Activated CD4-positive, alpha-beta memory T cell treated with anti-CD3 and anti-CD28 coated beads for 36 hours (primary cell): Measurements from ENCODE around the gene COX20. TPM values are rescaled to one million over a fixed set of nuclear protein-coding genes. Genes with fewer than 3 reads are reported as not detected.

Experiments
- CTCF ChIA-PET: fragments of 350-600 bp; sonication (Branson Sonifier 250); formaldehyde crosslinking; loops from one replicate; lab custom pipeline; 2021; ENCODE audit warnings: antibody characterized with exemption, inconsistent platforms; lab: Charles Lee
- POLR2A ChIA-PET: fragments of 350-600 bp; sonication (Branson Sonifier 250); formaldehyde crosslinking; loops from one replicate; lab custom pipeline; 2021; ENCODE audit warnings: antibody characterized with exemption; lab: Charles Lee
- DNase-seq: peaks from one replicate; pipeline ENCODE4 v3.0.0-alpha.2; 2020
- H3K27ac Mint-ChIP-seq: one replicate; pipeline ENCODE4 v1.8.0; 2021; ENCODE audit warnings: mixed read lengths
- H3K27me3 Mint-ChIP-seq: one replicate; pipeline ENCODE4 v1.8.0; 2021; ENCODE audit warnings: mixed read lengths
- H3K36me3 Mint-ChIP-seq: one replicate; pipeline ENCODE4 v1.8.0; 2021; ENCODE audit warnings: mixed read lengths
- H3K4me1 Mint-ChIP-seq: one replicate; pipeline ENCODE4 v1.8.0; 2021; ENCODE audit warnings: low read depth, mixed read lengths
- H3K4me3 Mint-ChIP-seq: one replicate; pipeline ENCODE4 v1.8.0; 2021; ENCODE audit warnings: mild to moderate bottlenecking, mixed read lengths
- H3K9me3 Mint-ChIP-seq: one replicate; pipeline ENCODE4 v1.8.0; 2021; ENCODE audit warnings: mixed read lengths
- intact Hi-C: fragments of 100-400 bp; cut with micrococcal nuclease; formaldehyde crosslinking; loops from one replicate; pipeline ENCODE4 v1.15.1; 2023
- total RNA-seq, 2 experiments: library from RNA; stranded (reverse); gene quantifications; one replicate each; pipeline ENCODE4 v1.2.3, GENCODE V29; 2021

The COX20 gene
- total RNA-seq, 2 experiments from 2014 or later: 23.4 to 27.8 TPM

GRCh38 chr1:244801246-244801645 lies 34.2 kb upstream of the COX20 start:
- CTCF ChIA-PET: interaction anchor here (0.6 to 10.2 kb wide), 31 partner anchors 10 to 1205 kb away, joined by 3 to 172 read pairs (median 4); partner anchors contain the start of gene COX20

DNA sequence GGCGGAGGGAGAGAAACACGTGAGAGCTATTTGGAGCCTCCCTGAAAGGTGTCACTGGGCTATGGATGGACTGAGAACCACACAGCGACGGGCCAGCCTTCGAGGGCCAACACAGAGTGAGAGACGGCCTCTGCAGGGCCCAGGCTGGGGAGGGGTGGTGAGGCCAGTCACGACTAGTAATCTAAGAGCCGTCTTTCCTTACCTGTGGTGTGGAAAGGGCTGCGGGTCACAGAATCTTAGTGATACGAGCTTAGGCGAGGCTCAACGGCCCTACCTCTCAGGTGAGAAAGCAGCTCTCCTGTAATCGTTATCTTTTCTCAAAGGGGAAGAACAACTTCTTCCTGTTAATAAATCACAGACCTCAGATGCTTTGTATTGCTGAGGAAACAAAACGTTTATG lies 33.4 kb upstream of the COX20 start:
- no peak for DNase-seq
- intact Hi-C loops: no loop called here
- H3K36me3 Mint-ChIP-seq: no peaks in the 10 kb centered on the region
- no peak overlapping the region for H3K4me3 Mint-ChIP-seq
- ChIA-PET CTCF (interaction anchor here (0.7 to 10.2 kb wide), 21 partner anchors 9 to 249 kb away, joined by 3 to 172 read pairs (median 5); partner anchors contain the start of gene COX20), POLR2A (no interaction called here)
- peaks cover 2% of the 10 kb centered on the region for H3K4me1 Mint-ChIP-seq
- H3K27me3 Mint-ChIP-seq: peaks cover under 1% of the 10 kb centered on the region
- no peak overlapping the region for H3K27ac Mint-ChIP-seq
- no peaks in the 10 kb centered on the region for H3K9me3 Mint-ChIP-seq

More at GRCh38 chr1:244801246-244801645, 34.2 kb upstream of the COX20 start:
- Mint-ChIP-seq H3K4me3 (no peak overlapping the region), H3K27me3 (peaks cover 2% of the 10 kb centered on the region), H3K36me3 (no peaks in the 10 kb centered on the region), H3K27ac (no peak overlapping the region), H3K9me3 (no peaks in the 10 kb centered on the region), H3K4me1 (peaks cover 2% of the 10 kb centered on the region)
- peak; percentile 66 for DNase-seq
- POLR2A ChIA-PET: interaction anchor here (0.7 to 0.9 kb wide), 2 partner anchors 35 to 241 kb away, joined by 5 read pairs; partner anchors contain the start of gene COX20
- intact Hi-C loops: loop anchor here (1.0 kb wide), 3 partner anchors 34 to 241 kb away; partner anchors contain the start of genes COX20 and DESI2

- H3K9me3 Mint-ChIP-seq: no peaks in the 10 kb centered on the region
- H3K4me1 Mint-ChIP-seq: peaks cover 2% of the 10 kb centered on the region
- H3K36me3 Mint-ChIP-seq: no peaks in the 10 kb centered on the region
- CTCF ChIA-PET: interaction anchor here (1.3 to 10.2 kb wide), 7 partner anchors 10 to 239 kb away, joined by 4 to 172 read pairs (median 15); partner anchors contain the start of gene COX20
- intact Hi-C loops: no loop called here
- H3K4me3 Mint-ChIP-seq: no peak overlapping the region
- DNase-seq: no peak
- no peak overlapping the region for H3K27ac Mint-ChIP-seq
- no peaks in the 10 kb centered on the region for H3K27me3 Mint-ChIP-seq
- POLR2A ChIA-PET: no interaction called here
These were observed 32.8 kb upstream of the COX20 start for GRCh38 chr1:244802556-244803239.

DNA sequence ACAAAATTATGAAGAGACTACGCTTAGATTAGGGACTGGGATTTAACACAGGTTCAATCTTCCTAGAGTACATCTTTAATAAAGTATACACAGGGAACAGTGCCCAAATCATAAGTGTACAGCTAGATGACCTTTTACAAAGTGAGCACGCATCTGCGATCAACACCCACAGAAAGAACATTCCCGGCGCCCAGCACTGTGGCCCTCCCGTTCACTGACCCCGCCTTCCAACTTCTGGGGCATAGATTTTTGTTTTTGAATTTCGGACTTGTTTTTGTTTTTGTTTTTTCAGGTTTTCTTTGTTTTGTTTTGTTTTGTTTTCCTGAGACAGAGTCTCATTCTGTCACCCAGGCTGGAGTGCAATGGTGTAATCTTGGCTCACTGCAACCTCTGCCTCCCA lies 30.6 kb upstream of the COX20 start:
- no peaks in the 10 kb centered on the region for H3K9me3 Mint-ChIP-seq
- H3K4me3 Mint-ChIP-seq: no peak overlapping the region
- no peak for DNase-seq
- H3K27me3 Mint-ChIP-seq: no peaks in the 10 kb centered on the region
- intact Hi-C loops: no loop called here
- ChIA-PET POLR2A (no interaction called here), CTCF (interaction anchor here (5.0 kb wide), 1 partner anchor 237 kb away, joined by 84 read pairs; no protein-coding TSS in a partner anchor)
- no peak overlapping the region for H3K27ac Mint-ChIP-seq
- H3K4me1 Mint-ChIP-seq: peaks cover 2% of the 10 kb centered on the region
- no peaks in the 10 kb centered on the region for H3K36me3 Mint-ChIP-seq

DNA sequence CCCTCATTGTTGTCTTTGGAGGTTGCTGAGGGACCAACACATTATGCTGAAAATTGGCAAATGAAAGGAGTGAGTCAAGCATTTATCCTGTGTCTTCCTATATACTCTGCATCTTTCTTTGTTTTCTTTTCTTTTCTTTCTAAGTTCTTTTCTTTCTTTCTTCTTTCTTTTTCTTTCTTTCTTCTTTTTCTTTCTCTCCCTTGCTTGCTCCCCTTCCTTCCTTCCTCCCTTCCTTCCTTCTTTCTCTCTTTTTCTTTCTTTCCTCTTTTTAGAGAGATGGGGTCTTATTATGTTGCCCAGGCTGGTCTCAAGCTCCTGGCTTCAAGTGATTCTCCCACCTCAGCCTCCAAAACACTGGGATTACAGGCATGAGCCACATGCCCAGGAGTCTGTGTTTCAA lies 28.3 kb upstream of the COX20 start:
- H3K4me3 Mint-ChIP-seq: no peak overlapping the region
- H3K4me1 Mint-ChIP-seq: no peaks in the 10 kb centered on the region
- intact Hi-C loops: no loop called here
- ChIA-PET CTCF (interaction anchor here (0.6 kb wide), 1 partner anchor 134 kb away, joined by 3 read pairs; no protein-coding TSS in a partner anchor), POLR2A (no interaction called here)
- no peak overlapping the region for H3K27ac Mint-ChIP-seq
- H3K9me3 Mint-ChIP-seq: no peaks in the 10 kb centered on the region
- no peak for DNase-seq
- no peaks in the 10 kb centered on the region for H3K27me3 Mint-ChIP-seq
- H3K36me3 Mint-ChIP-seq: no peaks in the 10 kb centered on the region

DNA sequence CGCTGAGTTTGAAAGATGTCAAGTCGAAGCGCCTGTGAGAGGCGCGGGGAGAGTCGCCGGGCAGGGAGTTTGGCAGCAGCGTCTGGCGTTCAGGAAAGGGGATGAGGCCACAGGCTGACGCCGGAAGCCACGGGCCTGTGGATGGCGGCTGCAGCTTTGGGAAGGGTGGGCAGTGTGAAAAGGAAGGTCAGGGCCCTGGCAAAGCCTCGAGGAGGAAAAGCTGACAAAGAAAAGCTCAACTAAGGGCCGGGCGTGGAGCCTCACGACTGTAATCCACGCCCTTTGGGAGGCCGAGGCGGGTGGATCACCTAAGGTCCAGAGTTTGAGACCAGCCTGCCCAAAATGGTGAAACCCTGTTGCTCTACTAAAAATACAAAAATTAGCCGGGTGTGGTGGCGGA lies 25.2 kb upstream of the COX20 start:
- Mint-ChIP-seq H3K36me3 (no peaks in the 10 kb centered on the region), H3K9me3 (no peaks in the 10 kb centered on the region), H3K4me1 (peaks cover 9% of the 10 kb centered on the region), H3K4me3 (no peak overlapping the region), H3K27ac (no peak overlapping the region), H3K27me3 (peaks cover 11% of the 10 kb centered on the region)
- POLR2A ChIA-PET: no interaction called here
- CTCF ChIA-PET: interaction anchor here (0.6 to 1.9 kb wide), 2 partner anchors 9 to 236 kb away, joined by 4 to 5 read pairs; no protein-coding TSS in a partner anchor
- no peak for DNase-seq
- intact Hi-C loops: no loop called here

GRCh38 chr1:244813327-244813726 lies 22.1 kb upstream of the COX20 start:
- Mint-ChIP-seq H3K4me3 (no peak overlapping the region), H3K9me3 (no peaks in the 10 kb centered on the region), H3K4me1 (peaks cover 12% of the 10 kb centered on the region), H3K27me3 (peaks cover 17% of the 10 kb centered on the region), H3K27ac (no peak overlapping the region), H3K36me3 (no peaks in the 10 kb centered on the region)
- intact Hi-C loops: no loop called here
- DNase-seq: no peak
- POLR2A ChIA-PET: interaction anchor here (0.6 kb wide), 1 partner anchor 47 kb away, joined by 3 read pairs; no protein-coding TSS in a partner anchor
- CTCF ChIA-PET: interaction anchor here (1.6 to 1.8 kb wide), 2 partner anchors 12 to 229 kb away, joined by 4 to 8 read pairs; no protein-coding TSS in a partner anchor

- Mint-ChIP-seq H3K27ac (no peak overlapping the region), H3K4me3 (no peak overlapping the region), H3K9me3 (no peaks in the 10 kb centered on the region), H3K36me3 (no peaks in the 10 kb centered on the region), H3K4me1 (peaks cover 12% of the 10 kb centered on the region), H3K27me3 (peaks cover 17% of the 10 kb centered on the region)
- no peak for DNase-seq
- CTCF ChIA-PET: interaction anchor here (1.3 kb wide), 1 partner anchor 14 kb away, joined by 3 read pairs; no protein-coding TSS in a partner anchor
- intact Hi-C loops: no loop called here
- POLR2A ChIA-PET: interaction anchor here (1.3 kb wide), 1 partner anchor 19 kb away, joined by 3 read pairs; no protein-coding TSS in a partner anchor
These were observed 19.8 kb upstream of the COX20 start for GRCh38 chr1:244815600-244816099.

DNA sequence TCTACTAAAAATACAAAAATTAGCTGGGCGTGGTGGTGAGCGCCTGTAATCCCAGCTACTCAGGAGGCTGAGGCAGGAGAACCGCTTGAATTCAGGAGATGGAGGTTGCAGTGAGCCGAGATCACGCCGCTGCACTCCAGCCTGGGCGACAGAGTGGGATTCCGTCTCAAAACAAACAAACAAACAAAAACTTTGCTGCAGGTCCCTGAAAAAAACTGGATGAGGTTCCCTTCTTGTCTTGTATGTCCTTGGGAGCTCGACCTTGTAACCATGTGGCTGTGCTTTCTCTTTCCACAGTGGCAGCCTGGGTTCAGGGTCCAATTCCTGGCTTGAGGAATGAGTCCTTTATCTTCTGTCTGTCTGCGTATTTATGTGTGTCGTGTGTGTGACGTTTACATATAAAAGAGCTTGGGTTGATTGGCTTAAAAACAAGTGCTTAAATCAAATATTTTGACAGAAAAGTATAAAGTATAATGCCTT lies 18.0 kb upstream of the COX20 start:
- intact Hi-C loops: no loop called here
- Mint-ChIP-seq H3K36me3 (no peaks in the 10 kb centered on the region), H3K9me3 (no peaks in the 10 kb centered on the region), H3K4me1 (peaks cover 12% of the 10 kb centered on the region), H3K27me3 (peaks cover 17% of the 10 kb centered on the region), H3K4me3 (no peak overlapping the region), H3K27ac (no peak overlapping the region)
- CTCF ChIA-PET: no interaction called here
- POLR2A ChIA-PET: no interaction called here
- DNase-seq: no peak

GRCh38 chr1:244820131-244820530 lies 15.3 kb upstream of the COX20 start:
- H3K4me3 Mint-ChIP-seq: no peak overlapping the region
- intact Hi-C loops: no loop called here
- H3K27ac Mint-ChIP-seq: no peak overlapping the region
- no peak for DNase-seq
- no peaks in the 10 kb centered on the region for H3K36me3 Mint-ChIP-seq
- CTCF ChIA-PET: no interaction called here
- peaks cover 7% of the 10 kb centered on the region for H3K27me3 Mint-ChIP-seq
- peaks cover 3% of the 10 kb centered on the region for H3K4me1 Mint-ChIP-seq
- H3K9me3 Mint-ChIP-seq: no peaks in the 10 kb centered on the region
- POLR2A ChIA-PET: no interaction called here

GRCh38 chr1:244821134-244821533 lies 14.3 kb upstream of the COX20 start:
- intact Hi-C loops: no loop called here
- Mint-ChIP-seq H3K36me3 (no peaks in the 10 kb centered on the region), H3K4me1 (no peaks in the 10 kb centered on the region), H3K4me3 (no peak overlapping the region), H3K9me3 (no peaks in the 10 kb centered on the region), H3K27ac (no peak overlapping the region), H3K27me3 (peaks cover 3% of the 10 kb centered on the region)
- ChIA-PET POLR2A (no interaction called here), CTCF (no interaction called here)
- DNase-seq: no peak

GRCh38 chr1:244822878-244823277 lies 12.6 kb upstream of the COX20 start:
- H3K4me1 Mint-ChIP-seq: no peaks in the 10 kb centered on the region
- no peak for DNase-seq
- POLR2A ChIA-PET: no interaction called here
- intact Hi-C loops: no loop called here
- H3K27ac Mint-ChIP-seq: no peak overlapping the region
- H3K9me3 Mint-ChIP-seq: no peaks in the 10 kb centered on the region
- CTCF ChIA-PET: no interaction called here
- H3K4me3 Mint-ChIP-seq: no peak overlapping the region
- no peaks in the 10 kb centered on the region for H3K36me3 Mint-ChIP-seq
- no peaks in the 10 kb centered on the region for H3K27me3 Mint-ChIP-seq
